Measurements from ENCODE around the gene SRPRA.

SRPRA gene

GRCh38 chr11:126232683-126233082 lies 36.0 kb downstream of the SRPRA start:
- no peak for TF ChIP-seq CTCF (conservative IDR thresholded peaks at IDR 0.05; ENCODE audit: low read depth, low read length)
- H3K4me3 ChIP-seq (ENCODE audit: low read depth, low read length): no peak overlapping the region
- DNase-seq (ENCODE audit: low read depth): no peak

GRCh38 chr11:126231725-126232459 lies 36.8 kb downstream of the SRPRA start:
- peak; percentile 73 for DNase-seq (ENCODE audit: low read depth)
- no peak overlapping the region for H3K4me3 ChIP-seq (ENCODE audit: low read depth, low read length)
- TF ChIP-seq CTCF (conservative IDR thresholded peaks at IDR 0.05; ENCODE audit: low read depth, low read length): no peak

GRCh38 chr11:126229858-126230540 lies 38.7 kb downstream of the SRPRA start:
- DNase-seq (ENCODE audit: low read depth): peak; percentile 62
- no peak for TF ChIP-seq CTCF (conservative IDR thresholded peaks at IDR 0.05; ENCODE audit: low read depth, low read length)
- no peak overlapping the region for H3K4me3 ChIP-seq (ENCODE audit: low read depth, low read length)

GRCh38 chr11:126226334-126227084 lies 42.2 kb downstream of the SRPRA start:
- TF ChIP-seq CTCF (conservative IDR thresholded peaks at IDR 0.05; ENCODE audit: low read depth, low read length): no peak
- no peak for DNase-seq (ENCODE audit: low read depth)
- H3K4me3 ChIP-seq (ENCODE audit: low read depth, low read length): no peak overlapping the region

- TF ChIP-seq CTCF (conservative IDR thresholded peaks at IDR 0.05; ENCODE audit: low read depth, low read length): no peak
- H3K4me3 ChIP-seq (ENCODE audit: low read depth, low read length): no peak overlapping the region
Observed at GRCh38 chr11:126225295-126225665, 43.4 kb downstream of the SRPRA start.

GRCh38 chr11:126224647-126225294 lies 43.9 kb downstream of the SRPRA start:
- DNase-seq (ENCODE audit: low read depth): no peak
- no peak overlapping the region for H3K4me3 ChIP-seq (ENCODE audit: low read depth, low read length)

More at GRCh38 chr11:126225295-126225665, 43.4 kb downstream of the SRPRA start:
- no peak for DNase-seq (ENCODE audit: low read depth)

More at GRCh38 chr11:126224647-126225294, 43.9 kb downstream of the SRPRA start:
- TF ChIP-seq CTCF (conservative IDR thresholded peaks at IDR 0.05; ENCODE audit: low read depth, low read length): no peak
